Loucy (cell line): ENCODE measurements around the gene IQCH.

Experiments used
- H2AFZ ChIP-seq: fragments of 200-600 bp; sonication (generic); 2 replicates; pipeline ENCODE4 v1.6.0; 2016; ENCODE audit warnings: antibody characterized with exemption, mild to moderate bottlenecking, low read length, moderate library complexity
- H3F3A ChIP-seq: fragments of 200-600 bp; 2 replicates; pipeline ENCODE4 v1.6.0; 2016; ENCODE audit warnings: antibody characterized with exemption, low read depth, mild to moderate bottlenecking
- H3K27me3 ChIP-seq: fragments of 200-600 bp; sonication (generic); 2 replicates; pipeline ENCODE4 v1.6.1; 2014; ENCODE audit warnings: low read length, mild to moderate bottlenecking; ENCODE audit not compliant: insufficient read depth, poor library complexity, severe bottlenecking
- H3K36me3 ChIP-seq: fragments of 200-600 bp; sonication (generic); 2 replicates; pipeline ENCODE4 v1.6.1; 2016; ENCODE audit warnings: low read length; ENCODE audit not compliant: insufficient read depth
- H3K4me1 ChIP-seq: fragments of 200-600 bp; sonication (generic); 2 replicates; pipeline ENCODE4 v1.5.1; 2014; ENCODE audit warnings: low read length, mild to moderate bottlenecking; ENCODE audit not compliant: insufficient read depth, poor library complexity, severe bottlenecking
- H3K4me2 ChIP-seq: fragments of 200-600 bp; sonication (generic); 2 replicates; pipeline ENCODE4 v1.6.0; 2014; ENCODE audit warnings: antibody characterized with exemption, low read length, low read depth, mild to moderate bottlenecking; ENCODE audit not compliant: poor library complexity, severe bottlenecking
- H3K4me3 ChIP-seq: fragments of 200-600 bp; sonication (generic); 2 replicates; pipeline ENCODE4 v1.5.1; 2014; ENCODE audit warnings: low read length, mild to moderate bottlenecking, mixed read lengths; ENCODE audit not compliant: poor library complexity, severe bottlenecking
- H3K79me2 ChIP-seq: fragments of 200-600 bp; sonication (generic); 2 replicates; pipeline ENCODE4 v1.6.1; 2014; ENCODE audit warnings: low read length; ENCODE audit not compliant: insufficient read depth
- H3K9ac ChIP-seq: fragments of 200-600 bp; sonication (generic); 2 replicates; pipeline ENCODE4 v1.6.0; 2014; ENCODE audit warnings: mild to moderate bottlenecking, low read depth, low read length, moderate library complexity; ENCODE audit not compliant: poor library complexity, severe bottlenecking
- H3K9me2 ChIP-seq: fragments of 200-600 bp; sonication (generic); replicated peaks from 2 replicates; pipeline ENCODE4 v1.6.1; 2016; ENCODE audit warnings: low read depth, low read length, mixed read lengths
- H3K9me3 ChIP-seq: fragments of 200-600 bp; sonication (generic); 2 replicates; pipeline ENCODE4 v1.6.1; 2014; ENCODE audit warnings: mild to moderate bottlenecking, antibody characterized with exemption, low read length, low read depth; ENCODE audit not compliant: insufficient read depth
- H4K20me1 ChIP-seq: fragments of 200-600 bp; sonication (generic); 2 replicates; pipeline ENCODE4 v1.6.0; 2014; ENCODE audit warnings: antibody characterized with exemption, low read length, mild to moderate bottlenecking; ENCODE audit not compliant: insufficient read depth, poor library complexity, severe bottlenecking
- EZH2phosphoT487 ChIP-seq: fragments of 200-600 bp; IDR thresholded peaks from 2 replicates; pipeline ENCODE4 v1.6.1; 2018; ENCODE audit warnings: antibody characterized with exemption, mild to moderate bottlenecking, moderate library complexity, borderline replicate concordance
- TF ChIP-seq, protein P1 (sequence below): fragments of 200-600 bp; sonication (generic); conservative IDR thresholded peaks from 2 replicates; pipeline ENCODE4 v1.5.1; 2014; ENCODE audit warnings: mild to moderate bottlenecking, antibody characterized with exemption, low read length

IQCH gene

GRCh38 chr15:67419705-67420104 is 165.1 kb downstream of the IQCH start:
- no peaks in the 10 kb centered on the region for H3K27me3 ChIP-seq
- H3K9ac ChIP-seq, result no peak overlapping the region
- peaks cover 8% of the 10 kb centered on the region for H3K4me1 ChIP-seq
- no peaks in the 10 kb centered on the region for H3K9me3 ChIP-seq
- no peaks in the 10 kb centered on the region for H3F3A ChIP-seq
- H3K4me3 ChIP-seq, result no peak overlapping the region
- no peaks in the 10 kb centered on the region for H3K79me2 ChIP-seq
- no peak overlapping the region for H3K4me2 ChIP-seq
- no peaks in the 10 kb centered on the region for H3K9me2 ChIP-seq
- H3K36me3 ChIP-seq, result no peaks in the 10 kb centered on the region
- TF ChIP-seq, protein P1, sequence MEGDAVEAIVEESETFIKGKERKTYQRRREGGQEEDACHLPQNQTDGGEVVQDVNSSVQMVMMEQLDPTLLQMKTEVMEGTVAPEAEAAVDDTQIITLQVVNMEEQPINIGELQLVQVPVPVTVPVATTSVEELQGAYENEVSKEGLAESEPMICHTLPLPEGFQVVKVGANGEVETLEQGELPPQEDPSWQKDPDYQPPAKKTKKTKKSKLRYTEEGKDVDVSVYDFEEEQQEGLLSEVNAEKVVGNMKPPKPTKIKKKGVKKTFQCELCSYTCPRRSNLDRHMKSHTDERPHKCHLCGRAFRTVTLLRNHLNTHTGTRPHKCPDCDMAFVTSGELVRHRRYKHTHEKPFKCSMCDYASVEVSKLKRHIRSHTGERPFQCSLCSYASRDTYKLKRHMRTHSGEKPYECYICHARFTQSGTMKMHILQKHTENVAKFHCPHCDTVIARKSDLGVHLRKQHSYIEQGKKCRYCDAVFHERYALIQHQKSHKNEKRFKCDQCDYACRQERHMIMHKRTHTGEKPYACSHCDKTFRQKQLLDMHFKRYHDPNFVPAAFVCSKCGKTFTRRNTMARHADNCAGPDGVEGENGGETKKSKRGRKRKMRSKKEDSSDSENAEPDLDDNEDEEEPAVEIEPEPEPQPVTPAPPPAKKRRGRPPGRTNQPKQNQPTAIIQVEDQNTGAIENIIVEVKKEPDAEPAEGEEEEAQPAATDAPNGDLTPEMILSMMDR, result no peak
- TF ChIP-seq EZH2phosphoT487, result no peak
- H2AFZ ChIP-seq, result no peak overlapping the region
- H4K20me1 ChIP-seq, result no peaks in the 10 kb centered on the region

DNA sequence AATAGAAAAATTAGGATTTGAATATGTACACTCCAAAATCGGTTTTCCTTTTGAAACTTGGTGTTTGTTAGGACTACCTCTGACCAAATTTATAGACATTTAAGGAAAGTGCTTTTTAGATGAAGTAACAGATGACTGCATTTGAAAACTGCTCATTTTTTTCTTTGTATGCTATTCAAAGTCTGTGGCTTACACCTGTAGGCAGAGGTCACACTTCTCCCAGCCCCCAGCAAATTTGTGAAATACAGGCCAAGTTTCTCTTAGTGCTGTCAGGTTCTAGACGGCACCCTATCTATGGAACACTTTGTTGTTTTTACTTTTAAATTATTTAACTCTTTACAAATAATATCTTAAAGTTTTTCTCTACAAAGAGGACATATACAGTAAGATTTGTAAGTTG is 165.6 kb downstream of the IQCH start:
- Histone ChIP-seq H3K27me3 (no peaks in the 10 kb centered on the region), H3K79me2 (no peaks in the 10 kb centered on the region), H3K9ac (no peak overlapping the region), H3K36me3 (no peaks in the 10 kb centered on the region), H3K4me2 (no peak overlapping the region), H3F3A (no peaks in the 10 kb centered on the region), H3K4me1 (peaks cover 8% of the 10 kb centered on the region), H4K20me1 (no peaks in the 10 kb centered on the region), H3K9me2 (no peaks in the 10 kb centered on the region), H3K4me3 (no peak overlapping the region), H2AFZ (no peak overlapping the region), H3K9me3 (no peaks in the 10 kb centered on the region)
- TF ChIP-seq, protein P1, result no peak
- no peak for TF ChIP-seq EZH2phosphoT487

- TF ChIP-seq, protein P1, result no peak; the same call in 1 of the 2 replicates
- no peak for TF ChIP-seq EZH2phosphoT487
- Histone ChIP-seq H3K9me2 (no peaks in the 10 kb centered on the region), H3K27me3 (no peaks in the 10 kb centered on the region), H3K4me1 (peaks cover 8% of the 10 kb centered on the region), H3K36me3 (no peaks in the 10 kb centered on the region), H2AFZ (no peak overlapping the region), H3K4me3 (no peak overlapping the region), H3F3A (no peaks in the 10 kb centered on the region), H4K20me1 (no peaks in the 10 kb centered on the region), H3K9ac (no peak overlapping the region), H3K4me2 (no peak overlapping the region), H3K9me3 (no peaks in the 10 kb centered on the region), H3K79me2 (no peaks in the 10 kb centered on the region)
Measured at GRCh38 chr15:67421105-67421504, 166.5 kb downstream of the IQCH start.
